Panc1 (cell line): ENCODE measurements around the gene PPP1R3D. TPM values are rescaled to one million over a fixed set of nuclear protein-coding genes. Genes with fewer than 3 reads are reported as not detected.

Source experiments
- ATAC-seq: fragments of 200-7000 bp; cut with Tn5 transposase; 2 replicates; pipeline ENCODE4 v1.9.1; 2020; ENCODE audit warnings: mild to moderate bottlenecking, moderate library complexity
- BruUV-seq: library from RNA; stranded (reverse); fragments of 400-500 nt; replicated peaks from 2 replicates; lab custom pipeline; 2021; lab: Mats Ljungman, UMichigan
- CTCF ChIA-PET: fragments of 300-600 bp; sonication (Branson Sonifier 250); formaldehyde crosslinking; loops from one replicate; lab custom pipeline; 2022; ENCODE audit warnings: antibody characterized with exemption; lab: Charles Lee
- POLR2A ChIA-PET: fragments of 300-600 bp; sonication (Branson Sonifier 250); formaldehyde crosslinking; loops from one replicate; lab custom pipeline; 2022; ENCODE audit warnings: antibody characterized with exemption; lab: Charles Lee
- DNase-seq: peaks from one replicate; pipeline ENCODE4 v3.0.0-alpha.2; 2010; ENCODE audit warnings: low read depth, low spot score
- H3K27ac ChIP-seq: 2 replicates; pipeline ENCODE4 v1.5.1; 2011; ENCODE audit warnings: mild to moderate bottlenecking, low read length, inconsistent platforms
- H3K27me3 ChIP-seq: fragments of 200-500 bp; sonication (Bioruptor generic); 2 replicates; pipeline ENCODE4 v1.6.0; 2014; ENCODE audit warnings: low read length, inconsistent platforms; ENCODE audit not compliant: control insufficient read depth, insufficient read depth
- H3K36me3 ChIP-seq: fragments of 200-500 bp; sonication (Bioruptor generic); 2 replicates; pipeline ENCODE4 v1.5.1; 2014; ENCODE audit warnings: inconsistent platforms, mild to moderate bottlenecking, low read length, moderate library complexity; ENCODE audit not compliant: control insufficient read depth, insufficient read depth
- H3K4me1 ChIP-seq: 2 replicates; pipeline ENCODE4 v1.5.1; 2011; ENCODE audit warnings: inconsistent platforms, mild to moderate bottlenecking, low read length, moderate library complexity; ENCODE audit not compliant: control insufficient read depth, insufficient read depth
- H3K4me3 ChIP-seq, 2 experiments: 2 replicates each; pipeline ENCODE4 v1.5.1; 2011 to 2012; ENCODE audit warnings: low read depth in 2 of 2, low read length in 2 of 2, mild to moderate bottlenecking in 2 of 2, inconsistent platforms in 1 of 2, moderate library complexity in 1 of 2
- H3K9me3 ChIP-seq: fragments of 200-500 bp; sonication (Bioruptor generic); 2 replicates; pipeline ENCODE4 v1.5.1; 2014; ENCODE audit warnings: low read depth, mild to moderate bottlenecking, inconsistent platforms, low read length, moderate library complexity; ENCODE audit not compliant: control insufficient read depth, insufficient read depth
- CTCF ChIP-seq: fragments of 450-650 bp; IDR thresholded peaks from 2 replicates; pipeline ENCODE4 v1.5.1; 2017; ENCODE audit warnings: mild to moderate bottlenecking
- POLR2AphosphoS5 ChIP-seq: IDR thresholded peaks from 2 replicates; pipeline ENCODE4 v1.6.1; 2012; ENCODE audit warnings: mild to moderate bottlenecking, low read depth, low read length, moderate library complexity
- REST ChIP-seq, 2 experiments: IDR thresholded peaks; 2 replicates each; pipeline ENCODE4 v1.6.1; 2011 to 2012; ENCODE audit warnings: low read depth in 2 of 2, control low read depth in 1 of 2, low read length in 1 of 2, mild to moderate bottlenecking in 1 of 2, moderate library complexity in 1 of 2; ENCODE audit not compliant: insufficient read depth in 1 of 2
- SIN3A ChIP-seq: IDR thresholded peaks from 2 replicates; pipeline ENCODE4 v1.6.1; 2012; ENCODE audit warnings: low read depth, mild to moderate bottlenecking, low read length, moderate library complexity, borderline replicate concordance; ENCODE audit not compliant: insufficient read depth
- TCF7L2 ChIP-seq: IDR thresholded peaks from 2 replicates; pipeline ENCODE4 v1.6.1; 2011; ENCODE audit warnings: mild to moderate bottlenecking, low read depth, low read length, inconsistent platforms
- in situ Hi-C: cut with HindIII; loops from 2 replicates; pipeline ENCODE4 v1.10.0; 2016; ENCODE audit warnings: low sequenced_read_pairs, low pct_unique_long_range_greater_than_20kb
- intact Hi-C: fragments of 100-400 bp; cut with micrococcal nuclease; formaldehyde crosslinking; loops from one replicate; pipeline ENCODE4 v1.10.0; 2022; ENCODE audit not compliant: unreplicated experiment
- total RNA-seq: library from RNA; stranded (reverse); gene quantifications from one replicate; pipeline ENCODE4 v1.2.1, GENCODE V29; 2021; ENCODE audit not compliant: unreplicated experiment

The PPP1R3D gene
- total RNA-seq, 1 experiment from 2014 or later = 7.9 TPM

- CTCF ChIA-PET = no interaction called here
Observed at GRCh38 chr20:59932616-59933295, 7.3 kb downstream of the PPP1R3D start.

More at GRCh38 chr20:59932616-59933295, 7.3 kb downstream of the PPP1R3D start:
- intact Hi-C loops = no loop called here
- no peak for DNase-seq
- H3K4me3 ChIP-seq = peak overlapping the region; percentile 65 to 84
- in situ Hi-C loops = no loop called here
- TF ChIP-seq TCF7L2 (no peak), SIN3A (no peak), POLR2AphosphoS5 (no peak), REST (IDR thresholded peaks at IDR 0.05; ENCODE audit: insufficient read depth in 1 of 2, low read depth in 2 of 2, low read length in 1 of 2) (no peak), CTCF (no peak)
- ATAC-seq = no peak
- no peaks in the 10 kb centered on the region for H3K36me3 ChIP-seq
- H3K9me3 ChIP-seq = no peaks in the 10 kb centered on the region
- BruUV-seq = no TSS peak
- peak overlapping the region; percentile 69 for H3K27ac ChIP-seq
- POLR2A ChIA-PET = no interaction called here
- H3K4me1 ChIP-seq = peaks cover 56% of the 10 kb centered on the region
- H3K27me3 ChIP-seq = no peaks in the 10 kb centered on the region
